ENCODE measurements around the gene PLOD3. TPM values are rescaled to one million over a fixed set of nuclear protein-coding genes. Genes with fewer than 3 reads are reported as not detected.

PLOD3 gene
- total and polyA plus RNA-seq, 2 of the 8 experiments (the other 6 are each of a cell fraction or from before 2014, with no cell fraction given) = 28.4 to 47.2 TPM

GRCh38 chr7:101164071-101164840, 53.1 kb downstream of the PLOD3 start (continued):
- peak; percentile 66 for TF ChIP-seq EZH2 (IDR thresholded peaks at IDR 0.05; ENCODE audit: low read depth, low read length, severe bottlenecking)
- TF ChIP-seq SUZ12 (IDR thresholded peaks at IDR 0.05; ENCODE audit: low read length) = peak; percentile 58
